ENCODE data around the gene ACER1. TPM values are rescaled to one million over a fixed set of nuclear protein-coding genes. Genes with fewer than 3 reads are reported as not detected.

The ACER1 gene
- total RNA-seq, 1 donor from 2014 or later = not detected

DNA sequence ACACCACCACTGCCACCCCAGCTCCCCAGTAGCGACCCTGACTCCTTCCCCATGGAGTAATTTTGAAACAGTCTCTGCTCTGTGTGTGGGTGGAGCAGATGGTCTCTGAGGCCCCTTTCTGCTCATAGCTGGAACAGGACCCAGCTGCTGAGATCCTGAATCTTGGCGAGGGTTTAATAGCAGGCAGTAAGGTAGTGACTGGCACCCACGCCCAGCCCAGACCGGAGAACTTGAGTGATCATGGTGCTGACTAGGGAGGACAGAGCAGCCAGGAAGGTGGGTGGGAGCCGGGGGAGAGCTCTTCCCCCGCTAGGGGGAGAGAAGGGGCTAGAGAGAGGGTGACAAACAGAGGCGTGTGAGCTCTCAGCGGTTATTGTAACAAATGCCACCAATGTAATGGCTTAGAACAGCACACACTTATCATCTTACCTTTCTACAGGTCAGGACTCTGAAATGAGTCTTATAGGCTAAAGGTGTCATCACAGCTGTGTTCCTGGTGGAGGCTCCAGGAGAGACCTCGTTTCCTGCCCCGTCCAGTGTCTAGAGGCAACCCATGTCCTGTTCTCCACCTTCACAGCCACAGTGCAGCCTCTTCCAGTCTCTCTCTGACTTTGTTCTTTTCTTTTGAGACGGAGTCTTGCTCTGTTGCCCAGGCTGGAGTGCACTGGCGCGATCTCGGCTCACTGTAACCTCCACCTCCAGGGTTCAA lies 7.2 kb upstream of the ACER1 start:
- Mint-ChIP-seq H3K4me1 (ENCODE audit: unreplicated experiment) (no peaks in the 10 kb centered on the region), H3K36me3 (ENCODE audit: unreplicated experiment) (no peaks in the 10 kb centered on the region), H3K27me3 (ENCODE audit: unreplicated experiment) (peaks cover 4% of the 10 kb centered on the region), H3K9me3 (ENCODE audit: unreplicated experiment) (no peaks in the 10 kb centered on the region), H3K27ac (ENCODE audit: unreplicated experiment) (no peak overlapping the region), H3K4me3 (ENCODE audit: unreplicated experiment) (no peak overlapping the region)
- DNase-seq (ENCODE audit: extremely low spot score, unreplicated experiment) = no peak
- TF ChIP-seq, protein P1, sequence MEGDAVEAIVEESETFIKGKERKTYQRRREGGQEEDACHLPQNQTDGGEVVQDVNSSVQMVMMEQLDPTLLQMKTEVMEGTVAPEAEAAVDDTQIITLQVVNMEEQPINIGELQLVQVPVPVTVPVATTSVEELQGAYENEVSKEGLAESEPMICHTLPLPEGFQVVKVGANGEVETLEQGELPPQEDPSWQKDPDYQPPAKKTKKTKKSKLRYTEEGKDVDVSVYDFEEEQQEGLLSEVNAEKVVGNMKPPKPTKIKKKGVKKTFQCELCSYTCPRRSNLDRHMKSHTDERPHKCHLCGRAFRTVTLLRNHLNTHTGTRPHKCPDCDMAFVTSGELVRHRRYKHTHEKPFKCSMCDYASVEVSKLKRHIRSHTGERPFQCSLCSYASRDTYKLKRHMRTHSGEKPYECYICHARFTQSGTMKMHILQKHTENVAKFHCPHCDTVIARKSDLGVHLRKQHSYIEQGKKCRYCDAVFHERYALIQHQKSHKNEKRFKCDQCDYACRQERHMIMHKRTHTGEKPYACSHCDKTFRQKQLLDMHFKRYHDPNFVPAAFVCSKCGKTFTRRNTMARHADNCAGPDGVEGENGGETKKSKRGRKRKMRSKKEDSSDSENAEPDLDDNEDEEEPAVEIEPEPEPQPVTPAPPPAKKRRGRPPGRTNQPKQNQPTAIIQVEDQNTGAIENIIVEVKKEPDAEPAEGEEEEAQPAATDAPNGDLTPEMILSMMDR (IDR thresholded peaks at IDR 0.05) = no peak

DNA sequence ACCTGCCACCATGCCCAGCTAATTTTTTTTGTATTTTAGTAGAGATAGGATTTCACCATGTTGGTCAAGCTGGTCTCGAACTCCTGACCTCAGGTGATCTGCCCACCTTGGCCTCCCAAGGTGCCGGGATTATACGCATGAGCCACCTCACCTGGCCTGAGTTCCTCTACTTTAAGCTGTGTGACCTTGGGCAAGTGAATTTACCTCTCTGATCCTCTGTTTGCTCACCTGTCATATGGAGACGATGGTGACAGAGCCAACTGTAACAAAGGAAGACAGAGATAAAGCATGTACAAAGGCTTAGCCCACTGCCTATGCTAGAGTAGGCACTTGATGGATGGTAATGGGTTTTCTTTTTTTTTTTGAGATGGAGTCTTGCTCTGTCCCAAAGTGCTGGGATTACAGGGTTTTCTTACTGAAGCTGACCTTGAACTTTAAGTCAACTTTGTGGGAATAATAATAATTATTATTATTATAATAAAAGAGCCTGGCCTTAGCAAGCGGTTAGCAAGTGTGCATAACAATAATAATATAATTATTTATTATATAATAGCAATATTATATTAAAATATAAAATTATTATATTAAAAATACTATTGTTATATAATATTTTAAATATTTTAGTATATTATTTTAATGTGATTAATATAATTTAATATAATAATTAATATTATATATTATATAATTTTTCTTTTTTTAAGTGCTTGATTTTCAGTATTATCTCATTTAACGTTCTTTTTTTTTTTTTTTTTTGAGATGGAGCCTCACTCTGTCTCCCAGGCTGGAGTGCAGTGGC lies 1.3 kb upstream of the ACER1 start:
- H3K27me3 Mint-ChIP-seq (ENCODE audit: unreplicated experiment) = no peaks in the 10 kb centered on the region
- TF ChIP-seq, protein P1 (IDR thresholded peaks at IDR 0.05) = no peak
- no peaks in the 10 kb centered on the region for H3K36me3 Mint-ChIP-seq (ENCODE audit: unreplicated experiment)
- no peak for DNase-seq (ENCODE audit: extremely low spot score, unreplicated experiment)
- no peaks in the 10 kb centered on the region for H3K9me3 Mint-ChIP-seq (ENCODE audit: unreplicated experiment)
- no peak overlapping the region for H3K4me3 Mint-ChIP-seq (ENCODE audit: unreplicated experiment)
- H3K27ac Mint-ChIP-seq (ENCODE audit: unreplicated experiment) = no peak overlapping the region
- H3K4me1 Mint-ChIP-seq (ENCODE audit: unreplicated experiment) = no peaks in the 10 kb centered on the region

DNA sequence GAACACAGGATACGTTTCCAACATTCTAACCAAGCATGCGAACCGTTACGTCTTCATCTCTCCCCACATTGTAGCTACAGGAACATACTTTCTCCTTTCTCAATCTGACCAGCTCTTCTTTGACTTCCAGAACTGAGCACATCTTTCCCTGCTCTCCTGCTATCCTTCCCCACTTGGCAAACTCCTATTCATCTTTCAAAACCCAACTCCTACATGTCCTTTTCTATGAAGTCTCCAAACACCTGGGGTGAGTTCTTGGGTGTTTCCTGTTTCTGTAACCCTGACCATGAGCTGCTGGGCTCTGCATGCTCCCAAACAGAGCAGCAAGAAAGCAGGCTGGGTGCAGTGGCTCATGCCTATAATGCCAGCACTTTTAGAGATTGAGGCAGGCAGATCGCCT lies 6.6 kb downstream of the ACER1 start:
- no peak overlapping the region for H3K27ac Mint-ChIP-seq (ENCODE audit: unreplicated experiment)
- TF ChIP-seq, protein P1 (IDR thresholded peaks at IDR 0.05) = no peak
- peaks cover 17% of the 10 kb centered on the region for H3K27me3 Mint-ChIP-seq (ENCODE audit: unreplicated experiment)
- H3K4me1 Mint-ChIP-seq (ENCODE audit: unreplicated experiment) = no peaks in the 10 kb centered on the region
- no peak overlapping the region for H3K4me3 Mint-ChIP-seq (ENCODE audit: unreplicated experiment)
- H3K9me3 Mint-ChIP-seq (ENCODE audit: unreplicated experiment) = no peaks in the 10 kb centered on the region
- H3K36me3 Mint-ChIP-seq (ENCODE audit: unreplicated experiment) = no peaks in the 10 kb centered on the region
- no peak for DNase-seq (ENCODE audit: extremely low spot score, unreplicated experiment)

DNA sequence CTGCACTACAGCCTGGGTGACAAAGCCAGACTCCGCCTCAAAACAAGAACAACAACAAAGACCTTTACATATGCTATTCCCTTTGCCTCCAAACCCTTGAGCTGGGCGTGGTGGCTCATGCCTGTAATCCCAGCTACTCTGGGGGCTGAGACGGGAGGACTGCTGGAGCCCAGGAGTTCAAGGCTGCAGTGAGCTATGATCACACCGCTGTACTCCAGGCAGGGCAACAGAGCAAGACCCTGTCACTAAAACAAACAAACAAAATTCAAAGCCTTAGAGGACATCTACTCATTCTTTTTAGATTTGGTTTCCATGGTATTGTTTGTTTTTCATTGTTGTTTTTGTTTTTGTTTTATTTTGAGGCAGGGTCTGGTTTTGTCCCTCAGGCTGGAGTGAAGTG lies 7.8 kb downstream of the ACER1 start:
- Mint-ChIP-seq H3K9me3 (ENCODE audit: unreplicated experiment) (no peaks in the 10 kb centered on the region), H3K27me3 (ENCODE audit: unreplicated experiment) (peaks cover 17% of the 10 kb centered on the region), H3K36me3 (ENCODE audit: unreplicated experiment) (no peaks in the 10 kb centered on the region), H3K4me3 (ENCODE audit: unreplicated experiment) (no peak overlapping the region), H3K27ac (ENCODE audit: unreplicated experiment) (no peak overlapping the region), H3K4me1 (ENCODE audit: unreplicated experiment) (no peaks in the 10 kb centered on the region)
- DNase-seq (ENCODE audit: extremely low spot score, unreplicated experiment) = no peak
- TF ChIP-seq, protein P1 (IDR thresholded peaks at IDR 0.05) = no peak

DNA sequence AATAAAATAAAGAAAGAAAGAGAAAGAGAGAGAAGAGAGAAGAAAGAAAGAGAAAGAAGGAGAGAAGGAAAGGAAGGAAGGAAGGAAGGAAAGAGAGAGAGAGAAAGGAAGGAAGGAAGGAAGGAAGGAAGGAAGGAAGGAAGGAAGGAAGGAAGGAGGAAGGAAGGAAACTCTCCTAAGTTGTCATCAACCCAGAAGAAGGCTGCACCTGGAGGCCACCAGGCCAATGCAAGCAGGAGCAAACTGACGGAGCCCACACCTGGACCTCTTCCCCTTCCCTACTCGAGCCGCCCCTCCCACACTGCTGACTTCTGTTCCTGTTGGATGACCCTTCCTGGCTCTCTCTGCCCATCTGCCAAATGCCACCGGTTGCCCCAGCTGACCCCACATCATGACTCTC lies 8.7 kb downstream of the ACER1 start:
- no peaks in the 10 kb centered on the region for H3K4me1 Mint-ChIP-seq (ENCODE audit: unreplicated experiment)
- H3K9me3 Mint-ChIP-seq (ENCODE audit: unreplicated experiment) = no peaks in the 10 kb centered on the region
- no peak for DNase-seq (ENCODE audit: extremely low spot score, unreplicated experiment)
- no peak overlapping the region for H3K27ac Mint-ChIP-seq (ENCODE audit: unreplicated experiment)
- no peaks in the 10 kb centered on the region for H3K36me3 Mint-ChIP-seq (ENCODE audit: unreplicated experiment)
- TF ChIP-seq, protein P1 (IDR thresholded peaks at IDR 0.05) = no peak
- no peak overlapping the region for H3K4me3 Mint-ChIP-seq (ENCODE audit: unreplicated experiment)
- H3K27me3 Mint-ChIP-seq (ENCODE audit: unreplicated experiment) = peaks cover 17% of the 10 kb centered on the region

All from osteocyte (in vitro differentiated cells).